NCI-H1048 (cell line): ENCODE measurements around the gene PNKP.
A peak's percentile ranks its signal among the peaks of the same experiment; 100 is the strongest.

Source experiments
- DNase-seq: peaks from one replicate; lab custom pipeline; 2025; lab: John Stamatoyannopoulos, UW

PNKP gene

GRCh38 chr19:49866933-49867782, at the start of gene PNKP:
Gene PNKP, minus strand, starts transcription at chr19:49867576. Its CDS starts 372 bp downstream, at chr19:49867204.
- DNase-seq: peak; percentile 86

GRCh38 chr19:49915271-49915670, 47.9 kb upstream of the PNKP start:
- no peak for DNase-seq

DNA sequence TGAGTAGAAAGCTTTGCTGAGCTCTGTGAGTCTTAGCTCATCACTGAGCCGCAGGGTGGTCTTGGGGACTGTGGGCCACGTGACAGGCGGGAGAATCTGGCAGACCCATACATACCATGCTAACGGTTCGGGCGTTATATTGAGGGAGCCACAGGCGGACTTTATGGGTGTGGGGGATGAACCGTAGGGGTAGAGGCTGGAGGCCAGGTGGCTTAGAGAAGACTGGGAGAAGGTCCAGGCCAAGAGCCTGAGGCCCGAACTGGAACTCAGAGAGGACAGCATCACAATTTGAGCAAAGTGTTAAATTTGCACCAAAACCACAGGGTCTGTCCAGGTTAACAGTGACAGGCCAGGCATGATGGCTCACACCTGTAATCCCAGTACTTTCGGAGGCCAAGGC, 46.3 kb upstream of the PNKP start:
- no peak for DNase-seq

DNA sequence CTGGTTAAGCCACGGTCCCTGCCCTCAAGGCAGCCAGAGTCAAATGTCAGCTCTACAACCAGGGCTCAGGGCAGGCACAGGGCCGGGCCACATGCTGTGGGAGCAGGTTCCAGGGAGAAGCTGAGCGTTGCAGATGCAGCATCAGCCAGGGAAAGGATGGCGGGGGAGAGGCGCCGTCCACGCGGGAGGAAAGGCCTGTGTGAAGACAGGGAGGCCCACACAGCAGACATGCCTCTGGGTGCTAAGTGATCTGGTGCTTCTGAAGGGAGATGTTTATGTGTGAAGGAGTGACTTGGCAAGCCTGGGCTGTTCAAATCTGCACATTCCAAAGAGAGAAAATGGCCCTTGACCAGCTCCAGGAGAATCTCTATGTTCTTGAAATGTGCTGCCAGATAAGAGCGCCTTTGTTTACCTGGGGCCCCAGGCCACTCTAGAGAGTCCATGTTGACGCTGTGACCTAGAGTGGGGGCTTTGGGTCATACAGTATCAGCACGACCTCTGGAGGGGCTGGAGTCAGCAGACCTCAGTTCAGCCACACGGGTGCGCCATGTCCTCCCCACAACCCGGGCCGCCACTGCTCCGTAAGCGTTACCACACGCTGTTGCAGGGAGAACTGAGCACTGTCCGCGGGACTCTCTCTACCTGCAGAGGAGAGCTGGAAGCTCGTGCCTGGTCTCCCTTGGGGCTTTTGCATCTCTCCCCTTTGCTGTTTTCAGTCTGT, 45.7 kb upstream of the PNKP start:
- DNase-seq: no peak

GRCh38 chr19:49911381-49912145, 44.2 kb upstream of the PNKP start:
- no peak for DNase-seq

DNA sequence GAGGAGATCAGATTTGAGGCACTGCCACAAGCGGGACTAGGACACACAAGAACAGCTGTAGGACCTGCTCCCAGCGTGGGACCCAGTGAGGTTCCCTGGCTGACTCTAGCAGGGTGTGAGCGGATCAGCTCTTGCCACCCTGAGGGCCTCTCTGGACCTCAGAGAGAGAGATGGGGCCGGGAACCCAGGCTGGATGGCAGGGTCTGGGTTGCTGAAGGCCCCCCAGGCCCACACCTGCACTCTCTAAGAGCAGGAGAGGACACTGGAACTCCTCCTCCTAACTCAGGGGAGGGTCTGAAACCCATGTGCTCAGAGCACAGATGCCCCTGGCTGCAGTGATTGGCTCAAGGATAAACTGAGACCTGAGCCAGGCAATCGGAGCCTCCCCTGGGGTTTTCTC, 42.8 kb upstream of the PNKP start:
- no peak for DNase-seq

DNA sequence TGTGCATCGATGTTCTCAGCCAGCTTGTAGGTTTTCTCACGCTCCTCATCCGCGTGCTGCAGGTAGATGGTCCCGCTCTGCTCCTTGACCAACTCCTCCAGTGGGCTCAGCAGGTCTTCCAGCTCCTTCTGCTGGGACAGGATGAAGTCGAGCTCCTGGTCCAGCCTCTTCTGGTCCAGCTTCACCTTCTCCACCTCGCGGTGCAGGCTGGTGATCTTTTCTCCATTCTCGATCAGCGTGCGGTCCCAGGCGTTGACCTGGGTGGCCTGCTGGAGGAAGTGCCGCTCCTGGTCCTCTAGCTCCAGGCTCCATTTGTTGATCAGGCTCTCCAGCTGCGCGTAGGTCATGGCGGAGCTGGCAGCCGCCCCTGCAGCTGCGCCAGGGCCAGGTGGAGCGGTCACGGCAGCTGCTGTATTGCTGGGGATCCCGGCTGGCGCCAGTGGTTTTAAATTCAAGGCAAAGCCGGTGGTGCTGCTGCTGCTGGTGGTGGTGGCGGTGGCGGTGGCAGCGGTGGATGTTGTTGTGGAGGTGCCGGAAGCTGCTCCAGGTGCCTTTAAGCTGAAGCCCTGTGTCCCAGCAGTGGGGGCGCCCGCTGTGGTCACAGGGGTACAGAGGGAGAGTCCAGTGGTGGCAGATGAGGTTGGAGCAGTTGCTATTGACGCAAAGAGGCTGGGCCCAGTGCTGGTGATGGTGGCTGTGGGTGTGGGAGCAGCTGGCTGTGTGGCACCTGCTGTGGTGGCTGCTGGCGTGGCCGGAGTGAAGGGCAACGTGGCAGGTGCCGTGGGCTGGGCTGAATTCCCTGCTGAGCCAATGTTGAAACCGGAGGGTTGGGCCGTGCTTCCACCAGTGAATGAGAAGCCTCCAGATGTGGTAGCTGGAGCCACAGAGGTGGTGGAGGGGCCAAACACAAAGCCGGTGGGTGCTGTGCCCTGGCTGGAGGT, 41.4 kb upstream of the PNKP start:
- no peak for DNase-seq

GRCh38 chr19:49907745-49908446, 40.5 kb upstream of the PNKP start:
- DNase-seq: no peak

DNA sequence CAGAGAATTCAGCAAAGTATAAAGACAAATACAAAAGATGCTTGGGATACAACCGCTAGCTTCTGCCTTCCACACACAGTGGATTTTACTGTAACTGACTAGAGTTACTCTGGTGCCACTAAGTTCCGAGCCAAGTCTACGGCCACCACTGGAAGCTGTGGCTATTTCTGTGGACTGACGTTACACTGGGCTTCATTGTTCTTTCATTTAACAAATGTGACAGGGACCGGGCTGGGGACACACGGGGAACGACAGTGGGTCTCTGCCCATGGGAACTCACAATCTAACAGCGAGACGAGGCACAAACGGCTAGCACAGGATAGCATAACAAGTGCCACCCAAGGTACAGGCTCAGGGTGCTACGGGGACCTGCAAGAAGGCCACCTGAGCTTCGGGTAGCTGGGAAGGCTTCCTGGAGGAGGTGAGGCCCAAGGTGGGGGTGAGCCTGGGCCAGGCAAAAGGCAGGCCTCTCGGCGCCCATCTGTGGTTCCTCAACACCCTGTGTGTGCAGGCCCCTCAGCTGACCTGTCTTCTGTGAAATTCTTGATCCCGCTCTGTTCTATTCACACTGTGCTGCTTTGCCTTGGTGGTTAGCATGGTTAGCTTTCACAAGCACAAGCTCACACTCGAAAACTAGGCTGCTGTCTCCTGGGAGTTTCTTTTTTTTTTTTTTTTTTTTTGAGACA, 39.6 kb upstream of the PNKP start:
- no peak for DNase-seq

DNA sequence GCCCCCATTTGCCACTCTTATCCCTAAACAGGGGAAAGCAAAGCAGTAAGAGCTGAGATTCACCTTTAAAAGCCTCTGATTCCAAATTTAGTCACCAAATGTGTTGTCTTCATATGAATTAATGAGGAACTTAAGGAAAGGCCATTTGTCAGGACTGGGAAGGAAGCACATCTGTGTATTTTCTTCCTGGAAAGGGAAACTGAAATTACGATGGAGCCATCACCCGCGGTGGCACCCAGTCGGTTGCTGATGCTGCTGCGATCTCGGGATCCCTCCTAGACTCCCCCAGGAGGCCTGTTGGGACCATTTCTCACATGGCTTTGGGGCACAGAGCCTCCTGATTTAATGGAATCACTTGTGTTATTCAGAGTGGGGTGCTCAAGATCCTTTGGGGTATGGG, 36.8 kb upstream of the PNKP start:
- DNase-seq: no peak

DNA sequence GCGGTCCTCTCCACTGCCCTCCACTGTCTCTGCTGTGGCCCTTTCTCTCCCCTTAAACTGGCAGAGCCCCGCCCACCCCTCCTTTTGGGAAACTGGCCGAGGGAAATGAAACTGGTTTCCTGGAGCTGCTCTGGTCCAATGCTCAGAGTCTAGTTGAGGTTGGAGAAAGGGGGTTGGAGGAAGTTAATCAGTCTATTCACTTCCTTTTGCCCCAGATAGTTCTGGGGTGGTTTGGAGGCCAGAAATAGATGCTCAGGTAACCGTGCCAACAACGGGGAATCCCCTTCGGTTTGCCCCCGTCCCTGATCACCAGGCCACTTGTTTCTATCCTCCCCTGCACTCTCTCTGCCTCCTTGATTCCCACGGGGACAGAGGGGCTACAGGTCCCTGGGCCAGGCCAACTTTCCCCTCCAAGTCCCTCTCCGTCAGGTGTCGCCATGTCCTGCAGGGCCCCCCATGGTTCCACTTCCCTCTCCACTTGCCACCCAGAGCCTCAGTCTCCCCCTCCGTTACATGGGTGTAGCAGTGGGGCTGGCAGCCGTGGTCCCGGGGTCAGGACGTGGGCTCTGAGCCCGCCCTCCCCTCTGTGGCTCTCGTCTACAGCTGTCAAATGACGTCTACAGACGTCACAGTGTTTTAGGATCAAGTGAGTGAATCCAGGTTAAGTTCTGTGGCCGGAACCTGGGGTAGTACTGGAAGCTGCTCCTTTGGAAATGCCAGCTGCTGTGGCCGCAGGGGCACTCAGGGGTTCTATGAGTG, 29.7 kb upstream of the PNKP start, which contains the start of gene IL4I1:
Gene IL4I1, minus strand, starts transcription at position 25 of the 759 bp plus-strand sequence. CDS start 727 bp downstream, outside the sequence.
- DNase-seq: no peak

DNA sequence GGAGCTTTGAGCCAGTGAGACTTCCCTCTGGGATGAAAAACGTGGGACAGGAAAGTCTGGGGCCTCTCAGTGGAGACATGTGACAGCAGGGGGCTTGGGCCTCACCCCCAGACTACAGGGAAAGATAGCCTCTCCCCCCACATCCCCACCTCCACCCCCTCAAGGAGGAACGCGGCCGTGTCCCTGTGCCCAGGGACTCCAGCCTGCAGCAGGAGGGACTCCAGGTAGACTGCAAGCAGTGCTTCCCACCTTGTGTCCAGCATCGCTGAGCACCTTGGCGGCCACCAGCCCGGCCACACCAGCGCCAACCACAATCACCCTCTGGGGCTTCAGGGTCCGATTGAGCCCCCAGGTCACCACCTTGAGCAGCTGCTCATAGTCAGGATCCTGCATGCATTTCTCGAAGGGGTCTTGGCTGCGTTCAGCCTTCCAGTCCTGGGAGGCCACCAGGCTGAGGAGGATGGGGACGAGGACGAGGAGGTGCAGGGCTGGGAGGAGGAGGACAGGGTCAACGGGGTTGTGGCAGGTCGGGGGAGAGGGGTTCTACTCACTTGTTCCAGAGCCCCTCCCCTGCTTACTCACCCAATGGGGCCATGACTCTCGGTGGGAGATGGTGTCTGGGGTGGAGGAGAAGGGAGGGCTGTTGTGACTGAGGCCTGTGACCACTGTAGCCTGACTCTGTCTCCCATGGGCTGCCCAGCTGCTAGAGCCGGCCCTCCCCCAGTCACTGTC, 28.4 kb upstream of the PNKP start:
- no peak for DNase-seq

GRCh38 chr19:49894879-49895565, 27.6 kb upstream of the PNKP start:
- no peak for DNase-seq

- DNase-seq: no peak
Measured at GRCh38 chr19:49894011-49894664, 26.8 kb upstream of the PNKP start.

GRCh38 chr19:49892716-49893115, 25.3 kb upstream of the PNKP start:
- DNase-seq: no peak

DNA sequence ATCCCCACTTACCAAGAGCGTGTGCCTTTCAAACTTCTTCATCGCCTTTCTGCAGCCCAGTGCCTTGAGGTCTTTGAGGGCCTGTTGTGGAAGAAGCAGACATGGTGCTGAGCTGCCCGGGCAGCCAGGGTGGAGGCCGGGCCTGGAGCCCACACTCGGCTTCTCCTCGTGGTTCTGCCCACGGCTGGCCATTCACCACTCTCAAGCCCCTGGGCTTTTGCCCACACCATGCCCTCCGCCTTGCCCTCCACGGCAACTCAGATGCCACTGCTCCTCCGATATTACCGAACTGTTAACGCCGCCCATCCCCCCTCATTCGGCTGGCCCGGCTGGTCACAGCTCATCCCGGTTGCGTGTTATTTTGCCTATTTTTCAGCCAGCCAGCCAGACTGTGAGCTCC, 24.0 kb upstream of the PNKP start:
- DNase-seq: no peak
